NCI-H524 treated with DMSO at 0.1 percent for 48 hours (cell line): Measurements from ENCODE around the gene P2RX6.

Source experiments
- DNase-seq: peaks from one replicate; lab custom pipeline; 2025; lab: John Stamatoyannopoulos, UW

Gene P2RX6

GRCh38 chr22:21012446-21013407, 2.2 kb upstream of the P2RX6 start:
- DNase-seq, result peak; percentile 59

GRCh38 chr22:21013657-21014201, 1.2 kb upstream of the P2RX6 start:
- no peak for DNase-seq

GRCh38 chr22:21014202-21014725, 701 bp upstream of the P2RX6 start:
- peak; percentile 84 for DNase-seq

GRCh38 chr22:21015466-21016006, 571 bp downstream of the P2RX6 start:
- DNase-seq, result no peak

GRCh38 chr22:21016644-21017420, 1.9 kb downstream of the P2RX6 start:
- no peak for DNase-seq

- DNase-seq, result no peak
Measured at GRCh38 chr22:21018314-21018713, 3.3 kb downstream of the P2RX6 start.

- DNase-seq, result no peak
Measured at GRCh38 chr22:21020802-21021429, 6.0 kb downstream of the P2RX6 start.

- DNase-seq, result no peak
Measured at GRCh38 chr22:21022507-21022906, 7.5 kb downstream of the P2RX6 start.

- no peak for DNase-seq
Measured at GRCh38 chr22:21022955-21023614, 8.1 kb downstream of the P2RX6 start.

GRCh38 chr22:21025266-21025665, 10.3 kb downstream of the P2RX6 start:
- no peak for DNase-seq

GRCh38 chr22:21025763-21026755, 11.1 kb downstream of the P2RX6 start:
- DNase-seq, result no peak

GRCh38 chr22:21026783-21027692, 12.1 kb downstream of the P2RX6 start:
- peak; percentile 76 for DNase-seq

GRCh38 chr22:21028277-21029251, 13.6 kb downstream of the P2RX6 start:
- DNase-seq, result peak; percentile 70

- no peak for DNase-seq
Measured at GRCh38 chr22:21029486-21030025, 14.6 kb downstream of the P2RX6 start.

- no peak for DNase-seq
Measured at GRCh38 chr22:21030032-21030431, 15.1 kb downstream of the P2RX6 start.

- no peak for DNase-seq
Measured at GRCh38 chr22:21030621-21031544, 15.9 kb downstream of the P2RX6 start.
